Stimulated activated CD8-positive, alpha-beta memory T cell treated with anti-CD3 and anti-CD28 coated beads, Interleukin-7, amount 100 ng/mL, for 48 hours (primary cell): Measurements from ENCODE around the gene SAMD9.
"Not testable (repeated sequence)": the region's sequence is repeated elsewhere in the genome, so short reads cannot be mapped to it uniquely, and the experiment has no call there.

Experiments used
- DNase-seq, 2 donors: peaks; one replicate each; pipeline ENCODE4 v3.0.0-alpha.2; 2020; ENCODE audit warnings: low read depth in 1 of 2; ENCODE audit errors: extremely low read depth in 1 of 2

Gene SAMD9

DNA sequence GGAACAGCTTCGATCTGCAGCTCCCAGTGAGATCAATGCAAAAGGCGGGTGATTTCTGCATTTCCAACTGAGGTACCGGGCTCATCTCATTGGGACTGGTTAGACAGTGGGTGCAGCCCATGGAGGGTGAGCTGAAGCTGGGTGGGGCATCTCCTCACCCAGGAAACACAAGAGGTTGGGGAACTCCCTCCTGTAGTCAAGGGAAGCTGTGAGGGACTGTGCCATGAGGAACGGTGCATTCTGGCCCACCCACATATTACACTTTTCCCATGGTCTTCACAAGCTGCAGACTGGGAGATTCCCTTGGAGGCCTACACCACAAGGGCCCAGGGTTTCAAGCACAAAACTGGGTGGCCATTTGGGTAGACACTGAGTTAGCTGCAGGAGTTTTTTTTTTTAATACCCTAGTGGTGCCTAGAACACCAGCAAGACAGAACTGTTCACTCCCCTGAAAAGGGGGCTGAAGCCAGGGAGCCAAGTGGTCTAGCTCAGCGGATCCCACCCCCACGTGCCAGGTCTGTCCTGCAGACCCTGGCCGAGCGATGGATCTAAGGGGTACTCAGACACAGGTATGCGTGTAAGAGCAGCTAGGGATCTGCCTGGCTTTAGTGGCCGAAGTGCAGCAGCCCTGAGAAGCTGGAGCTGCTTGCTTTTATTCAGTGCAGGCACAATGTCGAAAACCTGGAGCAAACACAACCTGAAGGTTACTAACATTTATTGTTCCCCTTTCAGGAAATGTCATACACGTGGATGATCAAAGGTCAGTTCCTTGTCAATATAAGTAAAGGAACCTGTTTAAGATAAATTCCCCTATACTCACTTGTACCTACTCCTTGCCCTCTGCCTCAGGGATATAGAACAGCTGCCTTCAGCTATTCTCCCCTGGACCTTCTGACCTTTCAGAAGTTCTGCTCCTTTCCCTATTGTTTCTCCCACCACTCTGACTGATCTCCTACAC lies 3.1 kb upstream of the SAMD9 start:
- no peak for DNase-seq

DNA sequence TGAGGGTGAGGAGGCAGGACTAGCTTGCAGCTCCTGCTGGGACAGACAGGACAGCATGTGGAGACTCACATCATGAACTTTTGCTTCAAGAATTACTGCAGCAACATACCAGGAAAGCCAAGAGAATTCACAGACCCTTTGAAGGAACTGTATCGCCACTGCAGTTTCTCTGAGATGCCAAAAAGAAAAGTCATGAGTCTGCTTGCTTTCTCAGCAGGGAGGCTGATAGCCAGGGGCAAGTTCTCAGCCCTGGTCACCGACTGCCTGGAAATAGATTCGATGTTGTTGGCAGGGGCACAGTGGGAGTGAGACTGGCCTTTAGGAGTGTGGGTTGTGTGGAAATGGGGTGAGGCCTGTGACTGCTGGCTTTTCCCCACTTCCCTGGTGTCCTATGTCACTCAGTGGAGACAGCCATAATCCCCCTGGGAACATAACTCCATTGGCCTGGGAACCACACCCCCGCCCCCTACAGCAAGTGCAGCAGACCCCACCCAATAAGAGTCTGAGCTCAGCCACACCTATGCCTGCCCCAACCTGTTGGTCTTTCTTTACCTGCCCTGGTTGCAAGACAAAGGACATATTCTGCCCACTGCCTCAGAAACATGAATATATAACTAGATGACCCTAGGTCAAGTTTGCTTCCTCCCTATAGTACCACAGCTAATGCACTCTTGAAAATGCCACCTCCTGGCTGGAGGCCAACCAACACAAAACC lies 1.6 kb upstream of the SAMD9 start:
- DNase-seq = no peak

DNA sequence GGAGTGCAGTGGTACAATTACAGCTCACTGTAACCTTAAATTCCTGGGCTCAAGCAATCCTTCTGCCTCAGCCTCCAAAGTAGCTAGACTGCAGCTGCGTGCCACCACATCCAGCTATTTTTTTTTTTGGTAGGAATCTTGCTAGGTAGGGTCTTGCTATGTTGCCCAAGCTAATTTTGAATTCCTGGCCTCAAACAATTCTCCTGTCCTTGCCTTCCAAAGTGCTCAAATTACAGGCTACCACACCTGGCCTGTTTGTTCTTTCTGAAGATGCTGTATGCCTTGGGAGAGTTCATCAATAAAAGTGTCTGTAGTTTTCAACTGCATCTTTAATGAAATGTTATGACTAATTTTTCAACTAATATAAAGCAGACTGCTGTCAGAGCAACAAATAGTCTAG lies 452 bp downstream of the SAMD9 start:
- no peak for DNase-seq

DNA sequence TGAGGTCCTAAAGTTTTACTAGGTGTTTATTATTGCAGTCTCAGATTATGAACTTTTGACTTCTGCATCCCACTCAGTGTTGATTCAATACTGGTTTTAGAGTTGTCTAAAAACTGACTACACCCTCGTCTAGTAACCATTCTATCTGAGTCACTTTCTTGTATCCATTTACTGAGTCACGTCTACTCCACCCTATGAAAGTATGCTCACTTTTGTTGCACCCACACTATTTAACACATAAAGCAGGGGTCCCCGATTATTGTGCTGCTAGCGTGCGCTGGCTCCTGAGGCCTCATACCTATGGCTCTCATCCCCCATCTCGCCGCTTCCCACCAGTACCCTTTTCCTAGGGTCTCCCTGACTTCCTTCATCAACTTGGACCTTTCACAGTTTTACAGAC lies 2.0 kb downstream of the SAMD9 start:
- no peak for DNase-seq

DNA sequence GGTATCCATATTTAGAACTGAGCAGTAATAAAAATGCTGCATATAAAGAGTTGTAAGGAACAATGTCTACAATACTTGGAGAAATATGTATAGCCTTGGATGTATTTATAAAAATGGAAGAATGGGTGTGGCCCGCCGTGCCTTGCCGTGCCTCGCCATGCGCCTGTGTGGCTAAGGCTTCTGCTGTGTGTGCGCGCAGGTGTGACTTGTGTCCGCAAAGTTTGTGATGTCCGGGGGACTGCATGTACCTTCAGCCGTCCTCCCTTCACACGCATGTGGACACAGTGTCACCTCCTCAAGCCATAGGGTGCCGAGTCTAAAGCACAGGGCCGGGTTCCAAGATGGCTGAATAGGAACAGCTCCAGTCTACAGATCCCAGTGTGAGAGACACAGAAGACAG lies 9.8 kb downstream of the SAMD9 start:
- DNase-seq = no peak

DNA sequence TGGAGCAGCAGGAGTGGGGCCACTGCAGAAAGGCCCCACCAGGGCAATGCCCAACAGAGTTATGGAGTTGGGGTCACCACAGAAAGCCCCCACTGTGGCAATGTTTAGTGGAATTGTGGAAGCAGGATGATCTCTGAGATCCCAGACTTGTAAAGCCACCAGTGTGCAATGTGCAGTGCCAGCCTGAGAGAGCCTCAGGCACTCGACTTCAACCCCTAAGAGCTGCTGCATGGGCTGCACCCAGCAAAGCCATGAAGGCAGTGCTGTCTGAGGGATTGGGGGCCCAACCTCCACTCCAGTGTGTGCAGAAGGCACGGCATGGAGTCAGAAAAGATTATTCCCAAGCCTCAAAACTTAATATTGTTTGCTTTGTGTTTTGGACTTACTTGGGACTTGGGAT lies 20.4 kb downstream of the SAMD9 start:
- no peak for DNase-seq

DNA sequence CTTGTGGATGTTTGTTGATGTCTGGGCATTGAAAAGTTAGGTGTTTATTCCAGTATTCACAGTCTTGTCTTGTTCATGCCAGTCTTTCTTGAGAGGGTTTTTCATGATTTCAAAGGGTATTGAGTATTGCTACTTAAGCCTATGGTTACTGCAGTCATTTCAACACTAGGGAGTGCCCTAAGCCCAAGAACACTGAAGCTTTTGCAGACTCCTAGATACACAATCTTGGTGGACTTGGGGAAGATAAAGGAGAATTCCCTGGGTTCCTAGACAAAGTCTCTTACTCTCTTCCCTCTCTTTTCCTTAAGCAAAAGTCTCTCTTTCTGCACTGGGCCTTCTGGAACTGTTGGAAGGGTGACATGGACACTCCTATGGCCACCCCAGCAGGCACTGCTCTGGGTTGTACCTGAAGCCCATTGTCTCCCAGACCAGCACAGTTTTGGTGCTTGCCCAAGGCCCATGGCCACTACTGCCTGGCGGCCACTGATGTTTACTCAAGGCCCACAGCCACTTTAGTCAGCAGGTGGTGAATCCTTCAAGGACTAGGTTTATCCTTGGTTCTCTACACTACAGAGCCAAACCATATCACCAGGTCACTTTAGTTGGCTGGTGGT lies 24.9 kb downstream of the SAMD9 start:
- no peak for DNase-seq

DNA sequence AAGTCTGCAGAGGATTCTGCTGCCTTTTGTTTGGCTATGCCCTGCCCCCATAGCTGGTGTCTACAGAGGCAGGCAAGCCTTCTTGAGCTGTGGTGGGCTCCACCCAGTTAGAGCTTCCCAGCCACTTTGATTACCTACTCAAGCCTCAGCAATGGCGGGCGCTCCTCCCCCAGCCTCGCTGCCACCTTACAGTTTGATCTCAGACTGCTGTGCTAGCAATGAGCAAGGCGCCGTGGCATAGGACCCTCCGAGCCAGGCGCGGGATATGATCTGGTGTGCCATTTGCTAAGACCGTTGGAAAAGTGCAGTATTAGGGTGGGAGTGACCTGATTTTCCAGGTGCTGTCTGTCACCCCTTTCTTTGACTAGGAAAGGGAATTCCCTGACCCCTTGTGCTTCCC lies 44.4 kb downstream of the SAMD9 start:
- not testable (repeated sequence) for DNase-seq

DNA sequence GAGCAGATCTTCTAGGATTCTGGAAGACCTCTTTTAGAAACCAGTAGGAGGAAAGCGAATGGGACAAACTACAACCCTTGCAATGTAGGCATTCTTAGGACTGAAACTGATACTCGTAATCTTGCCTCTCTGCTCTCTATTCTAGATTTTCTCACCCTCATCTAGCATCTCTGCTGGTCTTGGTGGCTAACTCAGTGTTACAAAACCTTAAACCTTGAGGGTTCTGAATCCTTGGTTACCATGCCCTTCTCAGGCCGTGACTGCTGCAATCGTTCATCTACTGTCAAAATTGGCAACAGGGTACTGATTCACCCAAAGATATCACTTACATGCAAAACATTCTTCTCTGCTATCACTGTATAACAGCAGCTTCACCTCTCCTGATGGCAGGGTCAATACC lies 55.2 kb downstream of the SAMD9 start:
- no peak for DNase-seq

DNA sequence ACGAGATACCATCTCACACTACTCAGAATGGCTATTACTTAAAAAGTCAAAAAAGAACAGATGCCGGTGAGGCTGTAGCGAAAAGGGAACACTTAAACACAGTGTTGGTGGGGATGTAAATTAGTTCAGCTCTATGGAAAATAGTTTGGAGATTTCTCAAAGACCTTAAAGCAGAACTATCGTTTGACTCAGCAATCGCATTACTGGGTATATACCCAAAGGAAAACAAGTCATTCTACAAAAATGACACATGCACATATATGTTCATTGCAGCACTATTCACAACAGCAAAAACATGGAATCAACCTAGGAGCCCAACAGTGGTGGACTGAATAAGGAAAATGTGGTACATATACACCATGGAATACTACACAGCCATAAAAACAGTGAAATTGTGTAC lies 56.9 kb downstream of the SAMD9 start:
- no peak for DNase-seq

DNA sequence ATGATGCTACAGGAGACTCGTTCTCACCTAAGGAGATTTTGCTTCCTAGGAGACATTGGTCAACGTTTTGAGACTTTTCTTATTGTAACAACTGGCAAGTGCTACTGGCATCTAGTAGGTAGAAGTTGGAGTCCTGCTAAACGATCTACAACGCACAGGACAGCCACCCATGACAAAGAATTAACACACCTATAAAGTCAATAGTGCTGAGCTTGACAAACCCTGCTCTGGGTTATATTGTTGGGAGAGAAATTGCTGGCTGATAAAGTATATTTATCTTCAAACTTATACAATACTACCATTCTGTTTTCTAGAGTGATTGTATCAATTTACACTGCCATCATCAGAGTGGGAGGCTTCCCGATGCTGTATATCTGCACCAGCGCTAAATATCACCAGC lies 57.8 kb downstream of the SAMD9 start:
- DNase-seq = no peak

DNA sequence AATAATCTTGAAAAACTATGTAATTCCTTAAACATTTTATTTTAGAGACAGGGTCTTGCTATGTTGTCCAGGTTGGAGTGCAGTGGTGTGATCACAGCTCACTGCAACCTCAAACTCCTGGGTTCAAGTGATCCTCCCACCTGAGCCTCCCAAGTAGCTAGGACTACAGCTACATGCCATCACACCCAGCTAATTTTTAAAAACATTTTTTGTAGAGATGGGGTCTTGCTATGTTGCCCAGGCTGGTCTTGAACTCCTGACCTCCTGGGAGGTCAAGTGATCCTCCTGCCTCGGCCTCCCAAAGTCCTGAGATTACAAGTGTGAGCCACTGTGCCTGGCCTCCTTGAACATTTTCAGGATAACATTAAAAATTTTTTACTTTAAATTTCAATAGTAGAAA lies 61.2 kb downstream of the SAMD9 start:
- DNase-seq = not testable (repeated sequence)

DNA sequence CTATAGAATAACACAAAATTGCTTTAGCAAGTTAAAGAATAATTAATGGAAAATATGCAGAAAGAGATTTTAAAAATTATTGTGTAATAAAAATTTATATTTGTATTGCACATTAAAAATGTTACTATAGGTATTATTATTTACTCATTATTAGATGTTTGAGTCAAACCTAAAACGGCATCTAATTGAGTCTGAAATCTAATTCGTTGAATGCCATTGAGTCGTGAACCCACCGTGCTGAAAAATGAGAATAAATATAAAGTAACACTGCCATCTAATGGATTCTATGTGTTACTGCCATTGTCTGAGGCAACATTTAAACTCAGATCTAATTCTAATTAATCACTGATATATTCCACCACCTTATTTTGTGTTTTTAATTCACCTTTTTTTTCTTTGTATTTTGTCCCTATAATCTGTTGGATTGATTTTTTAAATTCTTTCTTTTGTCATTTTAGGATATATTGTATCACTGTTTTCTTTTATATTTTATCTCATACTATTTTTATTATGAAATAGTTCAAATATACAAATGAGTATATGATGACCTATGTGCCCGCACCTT lies 62.2 kb downstream of the SAMD9 start:
- no peak for DNase-seq

DNA sequence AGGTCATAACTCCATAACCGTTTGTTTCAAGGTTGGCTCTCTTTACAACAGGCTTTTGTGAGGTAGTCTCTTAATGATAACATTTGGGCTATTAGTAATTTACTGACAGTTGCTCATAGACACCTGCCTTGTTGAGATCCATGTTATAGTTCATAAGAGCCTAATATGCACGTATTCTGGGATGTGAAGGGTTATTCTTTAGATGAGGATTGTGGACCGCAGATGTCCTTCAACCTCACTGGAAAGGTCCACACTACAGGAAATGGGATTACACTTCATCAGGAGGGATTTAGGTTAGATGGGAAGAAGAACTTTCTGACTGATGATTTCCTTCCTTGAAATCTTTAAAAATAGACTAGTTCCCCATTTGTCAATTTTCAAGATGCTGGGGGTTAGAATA lies 62.8 kb downstream of the SAMD9 start:
- no peak for DNase-seq

DNA sequence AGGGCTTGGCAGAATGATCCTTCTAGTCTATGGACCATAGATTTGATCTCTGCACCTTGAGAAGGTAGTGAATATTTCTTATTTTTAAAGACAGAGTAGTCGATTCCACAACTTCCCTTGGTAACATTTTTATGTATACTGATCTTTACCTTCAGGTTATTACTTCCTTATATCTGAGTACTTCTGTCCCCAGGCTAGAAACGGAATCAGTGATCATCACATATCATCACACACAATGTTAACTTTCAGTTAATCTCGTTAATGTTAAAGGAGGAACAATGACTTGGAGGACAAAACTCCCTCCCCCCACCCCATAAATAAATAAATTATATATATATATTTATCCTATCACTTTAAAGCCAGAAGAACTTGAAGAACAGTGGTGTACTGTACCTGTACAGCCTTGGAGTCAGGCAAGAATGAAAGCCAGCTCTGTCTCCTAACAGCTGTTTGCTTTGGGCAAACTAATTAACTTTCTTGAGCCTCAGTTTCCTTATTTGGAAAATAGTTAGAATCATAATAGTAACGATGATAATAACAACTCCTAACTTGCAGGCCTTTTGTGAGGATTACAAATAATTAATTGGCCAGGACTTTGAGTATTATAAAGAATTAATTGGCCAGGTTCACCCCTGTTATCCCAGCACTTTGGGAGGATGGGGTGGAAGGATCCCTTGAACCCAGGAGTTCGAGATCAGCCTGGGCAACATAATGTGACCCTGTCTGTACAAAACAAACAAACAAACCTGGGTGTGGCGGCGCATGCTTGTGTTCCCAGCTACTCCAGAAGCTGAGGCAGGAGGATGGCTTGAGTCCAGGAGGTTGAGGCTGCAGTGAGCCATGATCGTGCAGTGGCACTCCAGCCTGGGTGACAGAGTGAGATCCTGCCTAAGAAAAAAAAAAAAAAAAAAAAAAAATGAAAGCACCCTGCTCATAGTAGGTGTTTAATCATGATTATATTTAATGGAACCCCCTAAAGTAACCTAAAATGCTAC lies 63.5 kb downstream of the SAMD9 start:
- no peak for DNase-seq

DNA sequence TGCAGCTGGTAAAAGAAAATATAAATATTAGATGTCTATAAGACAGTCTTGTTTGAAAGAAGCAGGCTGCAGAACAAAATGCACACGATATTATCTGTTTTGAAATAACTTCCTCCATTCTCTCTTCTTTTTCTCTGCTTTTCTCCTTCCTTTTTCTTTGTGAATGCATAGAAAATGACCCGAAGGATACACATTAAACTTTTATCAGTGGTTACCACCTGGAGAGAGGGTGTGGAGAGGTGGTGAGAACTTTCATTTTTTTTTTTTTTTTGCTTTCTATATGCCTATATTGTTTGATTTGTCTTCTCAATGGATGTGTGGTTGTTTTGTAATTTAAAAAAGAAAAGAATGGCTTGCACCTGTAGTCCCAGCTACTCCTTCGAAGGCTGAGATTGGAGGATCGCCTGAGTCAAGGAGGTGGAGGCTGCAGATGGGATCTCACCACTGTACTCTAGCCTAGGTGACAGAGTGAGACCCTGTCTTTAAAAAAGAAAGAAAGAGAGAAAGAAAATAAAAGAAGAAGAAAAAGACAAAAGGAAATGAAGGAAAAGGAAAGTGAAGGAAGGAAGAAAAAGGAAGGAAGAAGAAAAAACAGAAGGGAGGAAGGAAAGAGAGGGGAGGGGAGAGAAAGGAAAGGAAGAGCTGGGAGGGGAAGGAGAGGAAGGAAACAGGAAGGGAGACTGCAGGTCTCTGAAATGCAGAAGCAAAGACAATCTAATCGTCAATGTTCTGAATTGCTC lies 64.4 kb downstream of the SAMD9 start:
- no peak for DNase-seq

DNA sequence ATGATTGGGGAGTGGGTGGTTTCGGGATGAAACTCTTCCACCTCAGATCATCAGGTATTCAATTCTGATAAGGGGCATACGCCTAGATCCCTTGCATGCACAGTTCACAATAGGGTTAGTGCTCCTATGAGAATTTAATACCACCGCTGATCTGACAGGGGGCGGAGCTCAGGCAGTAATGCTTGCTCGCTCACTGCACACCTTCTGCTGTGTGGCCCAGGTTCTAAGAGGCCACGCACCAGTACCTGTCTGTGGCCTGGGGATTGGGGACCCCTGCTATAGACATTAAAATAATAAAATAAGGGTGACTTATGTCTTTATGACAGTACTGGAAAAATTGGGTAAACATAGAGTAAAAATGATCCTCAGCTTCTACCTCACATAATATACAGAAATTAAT lies 66.1 kb downstream of the SAMD9 start:
- DNase-seq = no peak
